NCI-H446 (cell line): ENCODE results near the gene TRABD2A.
"Not testable (repeated sequence)": the region's sequence is repeated elsewhere in the genome, so short reads cannot be mapped to it uniquely, and the experiment has no call there.

Source experiments
- DNase-seq, 2 experiments: peaks; one replicate each; lab custom pipeline; 2025; lab: John Stamatoyannopoulos, UW

The TRABD2A gene

DNA sequence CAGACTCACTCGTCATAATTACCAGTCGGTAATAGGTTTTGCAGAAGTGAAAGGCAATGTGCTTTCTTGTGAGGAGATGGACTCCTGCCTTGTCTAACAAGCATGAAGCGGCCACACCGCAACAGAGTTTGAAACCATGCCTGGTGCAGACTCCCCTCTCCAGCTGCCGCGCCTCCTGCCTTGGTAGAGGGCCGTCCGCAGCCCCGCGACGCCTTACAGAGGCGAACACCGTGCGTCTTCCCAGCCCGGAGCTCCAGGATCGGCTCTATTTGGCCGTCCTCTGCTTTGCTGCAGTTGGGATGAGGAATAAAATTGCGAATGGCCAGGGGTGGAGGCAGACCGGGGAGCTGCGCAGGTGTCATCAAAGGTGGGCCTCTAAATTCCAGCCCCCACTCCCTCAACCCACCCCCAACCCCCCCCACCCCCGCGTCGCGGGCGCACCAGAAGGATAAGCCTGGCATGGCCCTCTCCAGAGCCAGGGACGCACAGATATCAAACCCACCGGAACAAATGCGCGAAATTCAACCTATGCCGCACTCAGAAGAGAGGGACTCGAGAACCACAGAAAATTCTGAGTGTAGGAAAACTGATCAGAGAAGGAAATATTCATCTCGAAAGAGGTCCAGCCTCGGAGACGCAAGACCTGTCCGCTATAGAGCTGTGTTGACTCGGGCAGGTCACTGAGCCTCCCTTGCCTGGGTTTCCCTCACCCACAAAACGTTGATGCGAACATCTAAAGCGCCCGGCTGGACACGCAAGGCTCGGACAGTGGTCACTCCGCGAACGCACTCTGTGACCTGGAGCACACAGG, 1.1 kb downstream of the TRABD2A start:
- DNase-seq, result no peak

DNA sequence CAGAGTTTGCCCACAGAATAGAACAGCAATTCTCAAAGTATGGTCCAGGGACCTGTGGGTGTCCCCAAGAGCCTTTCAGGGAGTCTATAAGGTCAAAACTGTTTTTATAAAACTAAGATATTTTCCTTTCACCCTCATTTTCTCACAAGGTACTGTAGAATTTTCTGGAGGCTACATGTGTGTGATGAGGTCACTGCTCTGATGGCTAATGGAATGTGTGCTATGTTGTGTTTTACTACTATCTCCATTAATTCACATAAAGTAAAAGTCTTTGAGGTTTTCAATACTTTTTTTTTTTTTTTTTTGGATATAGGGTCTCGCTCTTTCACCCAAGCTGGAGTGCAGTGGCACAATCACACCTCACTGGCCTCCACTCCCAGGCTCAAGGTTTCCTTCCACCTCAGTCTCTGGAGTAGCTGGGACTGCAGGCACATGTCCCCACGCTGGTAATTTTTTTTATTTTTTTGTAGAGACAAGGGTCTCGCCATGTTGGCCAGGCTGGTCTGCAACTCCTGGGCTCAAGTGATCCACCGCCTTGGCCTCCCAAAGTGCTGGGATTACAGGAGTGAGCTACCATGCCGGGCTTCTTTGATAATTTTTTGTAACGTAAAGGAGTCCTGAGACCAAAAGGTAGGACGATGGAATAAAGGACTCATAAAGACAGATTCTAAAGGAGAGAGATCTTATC, 1.8 kb downstream of the TRABD2A start:
- no peak for DNase-seq

DNA sequence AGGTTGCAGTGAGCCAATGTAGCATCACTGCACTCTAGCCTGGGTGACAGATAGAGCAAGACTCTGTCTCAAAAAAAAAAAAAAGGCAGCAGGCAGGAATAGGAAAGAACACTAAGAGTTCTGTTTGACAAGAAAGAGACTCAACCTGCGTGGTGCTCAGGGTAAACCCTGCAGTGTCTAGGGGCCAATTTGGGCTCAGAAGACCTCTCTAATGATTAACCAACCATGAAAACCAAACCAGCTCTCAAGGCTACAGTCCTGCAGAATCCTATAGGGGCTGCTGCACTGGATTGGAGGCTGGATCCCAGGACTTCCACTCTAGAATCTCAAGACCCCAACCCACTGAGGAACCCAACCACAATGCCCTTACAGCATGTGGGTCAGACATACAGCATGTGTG, 2.4 kb downstream of the TRABD2A start:
- no peak for DNase-seq

DNA sequence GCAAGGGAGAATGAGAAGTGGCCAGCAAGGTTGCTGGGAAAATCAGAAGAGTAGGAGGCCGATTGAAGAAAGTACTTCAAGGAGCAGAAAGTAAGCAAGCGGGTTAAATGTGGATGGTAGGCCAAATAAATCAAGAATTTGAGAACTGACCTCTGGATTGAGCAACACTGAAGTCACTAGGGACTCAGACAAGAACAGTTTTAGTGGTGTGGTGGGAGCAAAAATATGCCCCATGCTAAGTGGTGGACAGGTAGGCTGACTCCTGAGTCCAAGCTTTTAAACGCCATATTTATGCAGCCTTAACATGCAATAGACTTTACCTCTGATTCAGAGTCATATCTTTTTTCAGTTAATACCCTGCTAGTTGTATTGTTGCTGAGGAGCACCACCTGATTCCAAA, 4.5 kb downstream of the TRABD2A start:
- no peak for DNase-seq

DNA sequence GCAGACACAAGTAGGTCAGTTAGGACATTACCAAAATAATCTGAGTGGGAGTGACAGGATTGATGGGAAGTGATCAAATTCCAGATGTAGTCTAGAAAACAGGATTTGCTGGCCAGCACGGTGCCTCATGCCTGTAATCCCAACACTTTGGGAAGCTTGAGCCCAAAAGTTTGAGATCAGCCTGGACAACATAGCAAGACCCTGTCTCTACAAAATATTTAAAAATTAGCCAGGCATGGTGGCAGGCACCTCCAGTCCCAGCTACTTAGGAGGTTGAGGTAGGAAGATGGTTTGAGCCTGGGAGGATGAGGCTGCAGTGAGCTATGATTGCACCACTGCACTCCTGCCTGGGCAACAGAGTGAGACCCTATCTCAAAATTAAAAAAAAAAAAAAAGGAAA, 5.3 kb downstream of the TRABD2A start:
- not testable (repeated sequence) for DNase-seq

DNA sequence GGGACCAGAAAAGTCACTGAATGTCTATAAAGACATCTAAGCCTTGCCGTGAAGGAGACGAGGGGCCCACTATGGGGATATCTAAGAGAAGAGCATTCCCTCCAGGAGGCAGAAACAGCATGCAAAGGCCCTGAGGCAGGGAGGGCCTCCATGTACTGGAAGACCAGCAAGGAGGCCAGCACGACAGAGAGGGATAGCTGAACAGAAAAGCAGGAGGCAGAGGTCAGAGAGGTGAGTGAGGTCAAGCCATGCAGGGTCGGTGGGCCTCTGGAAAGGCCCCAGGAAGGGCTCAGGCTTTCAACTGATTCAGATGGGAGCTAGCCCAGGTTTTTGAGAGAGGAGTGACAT, 5.7 kb downstream of the TRABD2A start:
- no peak for DNase-seq

DNA sequence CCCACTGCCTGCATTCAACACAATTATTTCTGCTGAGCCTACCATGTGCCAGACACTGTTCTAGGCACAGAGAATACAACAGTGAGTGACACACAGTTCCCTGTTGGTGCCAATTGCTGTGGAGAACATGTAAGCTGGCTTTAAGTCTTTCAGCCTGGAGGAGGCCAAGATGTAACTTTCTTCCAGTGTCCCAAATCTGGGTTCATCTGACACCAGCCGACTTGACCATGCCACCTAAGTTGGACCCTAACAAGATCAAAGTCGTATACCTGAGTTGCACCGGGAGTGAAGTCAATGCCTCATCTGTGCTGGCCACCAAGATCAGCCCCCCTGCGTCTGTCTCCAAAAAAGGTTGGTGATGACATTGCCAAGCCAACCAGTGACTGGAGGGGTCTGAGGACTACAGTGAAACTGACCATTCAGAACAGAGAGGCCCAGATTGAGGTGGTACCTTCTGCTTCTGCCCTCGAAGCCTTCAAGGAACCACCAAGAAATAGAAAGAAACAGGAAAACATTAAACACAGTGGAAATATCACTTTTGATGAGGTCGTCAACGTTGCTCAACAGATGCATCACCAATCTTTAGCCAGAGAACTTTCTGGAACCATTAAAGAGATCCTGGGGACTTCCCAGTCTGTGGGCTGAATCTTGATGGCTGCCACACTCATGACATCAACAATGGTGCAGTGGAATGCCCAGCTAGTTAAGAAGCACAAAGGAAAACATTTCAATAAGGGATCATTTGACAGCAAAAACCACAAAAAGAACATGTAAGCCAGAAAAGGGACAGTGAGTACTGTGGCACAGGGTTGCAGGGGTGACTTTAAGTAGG, 6.3 kb downstream of the TRABD2A start:
- no peak for DNase-seq

DNA sequence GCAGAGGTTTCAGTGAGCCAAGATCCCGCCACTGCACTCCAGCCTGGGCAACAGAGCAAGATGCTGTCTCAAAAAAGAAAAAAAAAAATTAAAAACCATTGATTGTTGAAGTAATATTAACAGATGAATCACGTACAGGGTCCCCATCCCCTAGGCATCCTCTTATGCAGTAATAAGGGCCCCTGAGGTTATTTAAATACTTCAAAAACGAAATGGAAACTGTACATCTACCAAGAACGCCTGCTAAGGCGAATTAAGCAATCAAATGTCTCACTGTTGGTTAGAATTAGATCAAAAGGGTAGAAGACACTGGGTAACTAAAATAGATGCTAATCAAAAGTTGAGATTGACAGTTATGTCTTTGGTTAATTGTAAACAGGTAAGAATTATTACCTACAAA, 7.5 kb downstream of the TRABD2A start:
- no peak for DNase-seq

DNA sequence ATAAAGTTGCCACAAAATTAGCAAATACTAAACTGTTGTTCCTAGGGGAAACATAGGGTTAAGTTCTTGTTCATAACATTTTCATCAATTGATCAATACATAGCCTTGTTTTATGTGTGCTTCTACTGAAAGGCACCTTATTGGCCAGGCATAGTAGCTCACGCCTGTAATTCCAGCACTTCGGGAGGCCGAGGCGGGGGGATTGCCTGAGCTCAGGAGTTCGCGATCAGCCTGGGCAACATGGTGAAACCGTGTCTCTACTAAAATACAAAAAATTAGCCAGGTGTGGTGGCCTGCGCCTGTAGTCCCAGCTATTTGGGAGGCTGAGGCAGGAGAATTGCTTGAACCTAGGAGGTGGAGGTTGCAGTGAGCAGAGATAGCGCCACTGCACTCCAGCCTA, 8.2 kb downstream of the TRABD2A start:
- not testable (repeated sequence) for DNase-seq

DNA sequence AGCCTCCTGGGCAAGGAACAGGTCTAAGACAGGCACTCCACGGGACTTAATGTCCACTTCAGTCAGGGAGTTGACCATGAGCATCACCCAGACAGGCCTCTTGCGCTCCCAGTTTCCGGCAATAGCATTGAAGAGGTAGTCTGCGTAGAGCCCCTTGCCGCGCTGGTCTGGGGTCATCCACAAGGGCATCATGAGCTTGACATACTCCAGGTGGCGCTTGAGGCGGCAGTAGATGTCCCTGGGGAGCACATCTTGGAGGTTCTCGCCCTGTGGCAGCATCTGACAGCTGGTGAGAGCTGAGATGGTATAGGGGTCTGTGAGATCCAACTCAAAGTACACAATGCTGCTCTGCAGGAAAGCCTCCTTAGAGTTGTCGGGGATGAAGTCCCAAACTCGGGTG, 10.6 kb downstream of the TRABD2A start:
- no peak for DNase-seq

DNA sequence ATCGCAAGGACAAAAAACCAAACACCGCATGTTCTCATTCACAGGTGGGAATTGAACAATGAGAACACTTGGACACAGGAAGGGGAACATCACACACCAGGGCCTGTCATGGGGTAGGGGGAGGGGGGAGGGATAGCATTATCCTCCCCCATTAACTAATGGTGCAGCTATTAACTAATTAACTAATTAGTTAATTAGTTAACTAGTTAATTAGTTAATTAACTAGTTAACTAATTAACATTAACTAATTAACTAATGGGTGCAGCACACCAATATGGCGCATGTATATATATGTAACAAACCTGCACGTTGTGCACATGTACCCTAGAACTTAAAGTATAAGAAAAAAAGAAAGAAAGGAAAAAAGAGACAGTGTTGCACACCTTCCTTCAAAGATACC, 12.6 kb downstream of the TRABD2A start:
- not testable (repeated sequence) for DNase-seq

DNA sequence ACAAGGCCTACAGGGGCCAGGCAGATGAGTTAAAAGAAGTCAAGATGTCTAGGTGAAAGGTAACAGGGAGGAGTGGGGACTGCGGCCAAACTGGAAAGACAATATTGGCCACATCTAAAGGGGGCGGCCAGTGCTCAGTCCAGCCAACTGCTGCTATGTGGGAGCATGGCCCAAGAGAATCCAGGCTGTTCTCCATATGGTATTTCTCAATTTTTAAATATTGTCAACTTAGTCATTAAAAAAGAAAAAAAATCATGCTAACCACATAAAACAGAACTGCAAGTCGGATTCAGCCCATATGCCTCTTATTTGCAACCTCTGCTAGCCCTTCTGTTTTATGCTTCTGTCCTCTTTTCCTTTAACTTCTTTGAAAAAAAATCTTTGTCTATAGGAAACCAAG, 14.8 kb downstream of the TRABD2A start:
- DNase-seq, result no peak

DNA sequence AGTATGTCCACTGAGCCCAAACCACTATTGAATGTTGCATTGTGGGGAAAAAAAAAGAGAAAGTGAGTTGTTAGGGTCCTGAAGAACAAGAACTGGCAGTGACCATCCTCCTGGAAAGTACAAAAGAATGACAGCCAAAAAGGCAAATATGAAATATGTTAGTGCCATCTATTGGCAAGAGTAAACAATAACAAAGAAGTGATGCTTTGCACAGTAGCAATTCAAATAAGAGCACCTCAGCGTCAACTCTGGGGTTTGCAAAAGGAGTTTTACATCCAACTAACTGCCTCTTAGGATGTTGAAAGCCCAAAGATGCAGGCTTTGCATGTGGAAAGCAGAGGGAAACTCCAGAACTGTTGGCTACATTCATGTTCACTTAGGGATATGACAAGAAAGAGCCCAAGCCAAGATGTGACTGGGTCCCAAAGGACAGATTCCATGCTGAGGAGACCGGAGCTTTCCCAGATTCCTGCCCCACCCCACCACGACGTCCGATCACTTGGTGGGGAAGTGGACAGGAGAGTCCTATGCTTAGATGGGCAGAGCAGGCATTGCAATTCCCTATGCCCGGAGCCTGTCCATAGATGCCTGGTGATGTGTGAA, 15.6 kb downstream of the TRABD2A start:
- peak in 1 of 2 experiments; percentile 14 for DNase-seq

DNA sequence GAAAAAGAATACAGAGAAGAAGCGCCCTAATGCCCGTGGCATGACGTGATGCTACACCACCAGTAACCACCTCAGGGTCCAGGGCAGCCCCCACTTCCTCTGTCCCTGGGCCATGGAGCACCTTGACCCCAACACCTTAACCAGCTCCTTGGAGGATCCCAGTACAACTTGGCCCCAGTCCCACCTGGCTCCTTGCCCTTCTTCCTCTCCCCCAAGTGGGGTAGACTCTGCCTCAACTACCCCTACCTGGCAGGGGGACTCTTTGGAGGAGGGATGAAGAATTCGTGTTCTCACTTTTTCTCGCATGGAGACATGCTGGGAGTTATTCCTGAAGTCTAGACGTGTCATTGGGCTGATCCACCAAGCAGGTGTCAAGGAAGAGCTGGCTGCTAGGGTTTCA, 18.9 kb downstream of the TRABD2A start:
- no peak for DNase-seq

DNA sequence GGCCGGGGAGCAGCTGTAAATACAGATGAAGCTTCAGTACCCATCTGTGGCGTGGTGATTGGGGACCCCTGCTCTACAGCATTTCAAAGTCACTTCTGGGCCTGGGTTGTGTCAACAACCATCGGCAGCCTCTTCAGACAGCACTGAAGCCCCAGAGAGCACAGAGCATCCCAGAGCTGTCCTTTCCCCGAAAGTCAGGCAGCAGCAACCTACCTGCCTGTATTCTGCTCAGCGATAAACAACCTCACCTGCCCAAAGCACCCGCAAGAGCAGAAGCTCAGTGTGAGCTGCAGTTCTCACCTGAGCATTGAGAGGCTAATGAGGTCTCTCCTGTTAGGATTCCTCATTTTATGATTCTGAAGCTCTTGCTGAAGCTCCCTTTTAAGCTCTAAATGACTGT, 19.3 kb downstream of the TRABD2A start:
- DNase-seq, result no peak

DNA sequence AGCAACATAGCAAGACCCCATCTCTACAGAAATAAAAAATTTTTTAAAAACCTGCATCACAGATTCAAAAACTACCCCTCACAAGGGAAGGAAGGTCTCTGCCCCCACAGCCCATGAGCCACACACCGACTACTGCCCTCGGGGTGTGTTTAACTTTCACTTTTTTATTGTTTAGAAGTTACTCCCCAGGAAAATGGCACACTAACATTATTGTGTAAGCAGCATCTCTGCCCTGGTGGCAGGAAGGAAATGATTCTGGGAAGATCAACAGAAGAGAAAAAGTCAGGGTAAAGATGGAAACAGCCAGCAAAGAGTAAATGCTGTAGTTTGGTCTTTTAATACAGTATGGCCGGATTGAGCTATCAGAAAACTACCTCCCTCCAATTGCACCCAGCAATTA, 21.9 kb downstream of the TRABD2A start:
- DNase-seq, result no peak

DNA sequence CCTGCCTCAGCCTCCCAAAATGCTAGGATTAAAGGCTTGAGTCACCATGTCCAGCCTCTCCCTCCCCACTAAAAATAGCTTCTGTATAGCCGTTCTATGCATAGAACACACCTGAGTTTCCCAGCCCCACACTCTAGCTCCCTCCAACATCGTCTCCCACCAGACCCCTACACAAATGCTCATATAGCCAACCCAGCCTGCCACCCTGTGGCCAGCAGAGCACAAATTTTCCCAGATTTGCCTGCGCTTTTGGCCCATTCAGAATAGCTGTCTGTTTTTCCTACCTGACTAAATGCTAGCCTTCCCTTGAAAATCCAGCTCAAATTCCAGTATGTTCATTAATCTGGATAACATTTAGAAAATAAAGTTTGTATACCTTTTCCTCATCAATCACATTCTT, 22.8 kb downstream of the TRABD2A start:
- DNase-seq, result no peak

DNA sequence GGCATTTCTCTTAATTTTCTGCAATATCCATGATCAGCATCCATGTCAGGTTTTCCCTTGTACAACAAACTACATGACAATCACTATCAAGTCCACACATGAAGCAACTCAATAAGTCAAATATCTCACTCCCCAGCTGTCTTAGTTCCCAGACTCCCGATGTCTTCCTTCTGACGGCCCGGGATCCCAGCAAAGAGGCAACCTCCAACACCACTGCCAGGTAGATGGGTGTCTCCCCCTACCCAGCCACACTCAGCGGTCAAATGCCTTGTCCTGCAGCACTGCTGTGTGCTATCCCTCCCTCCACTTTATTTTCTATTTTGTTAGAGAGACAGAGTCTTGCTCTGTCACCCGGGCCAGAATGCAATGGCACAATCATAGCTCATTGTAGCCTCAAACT, 23.3 kb downstream of the TRABD2A start:
- DNase-seq, result no peak

DNA sequence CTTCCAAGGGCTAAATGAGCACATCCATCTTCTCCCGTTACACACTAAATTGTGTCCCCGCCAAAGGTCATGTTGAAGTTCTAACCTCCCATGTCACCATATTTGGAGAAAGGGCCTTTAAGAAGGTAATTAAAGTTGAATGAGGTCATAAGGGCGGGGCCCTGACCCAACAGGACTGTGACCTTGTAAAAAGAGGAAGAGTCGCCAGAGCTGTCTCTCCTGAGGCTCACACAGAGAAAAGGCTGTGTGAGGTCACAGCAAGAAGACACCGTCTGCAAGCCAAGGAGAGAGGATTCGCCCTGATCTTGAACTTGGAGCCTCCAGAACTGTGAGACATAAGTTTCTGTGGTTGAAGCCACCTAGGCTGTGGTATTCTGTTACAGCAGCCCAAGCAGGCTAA, 24.1 kb downstream of the TRABD2A start:
- no peak for DNase-seq

DNA sequence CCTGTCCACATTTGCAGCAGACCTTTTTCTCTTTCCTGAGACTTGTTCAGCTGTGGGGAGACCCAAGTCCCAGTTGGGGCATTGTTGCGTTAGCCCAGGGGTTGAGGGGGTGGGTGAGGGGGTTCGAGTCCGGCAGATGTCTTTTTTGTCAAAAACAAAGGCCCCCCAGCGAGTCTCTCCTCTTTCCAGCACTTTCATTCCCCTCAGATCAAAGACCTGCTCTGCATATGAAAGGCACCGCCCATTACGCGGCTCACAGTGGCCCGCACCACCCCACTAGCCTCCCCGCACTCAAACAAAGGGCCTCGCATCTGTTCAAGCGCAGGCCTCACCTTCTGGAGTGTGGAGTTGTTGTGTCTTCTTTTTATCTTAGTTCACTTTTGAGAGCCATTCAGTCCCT, 25.2 kb downstream of the TRABD2A start:
- no peak for DNase-seq

DNA sequence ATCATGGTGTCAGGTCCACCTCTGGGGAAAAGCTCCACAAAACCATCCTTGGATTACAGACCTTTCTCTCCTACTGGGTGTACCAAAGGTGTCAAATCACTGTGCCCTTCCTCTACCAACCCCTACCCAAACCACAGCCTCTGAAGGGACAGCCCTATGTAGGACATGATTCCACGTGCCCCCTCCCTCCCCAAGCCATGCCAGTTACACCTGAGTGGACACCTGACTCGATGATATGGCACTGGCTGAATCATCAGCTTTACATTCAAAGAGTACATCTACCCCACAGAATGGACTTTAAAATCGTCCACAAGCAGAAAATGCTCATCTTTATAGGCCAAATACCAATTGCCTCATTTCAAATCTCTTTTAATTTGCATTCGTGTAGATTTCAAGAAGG, 26.0 kb downstream of the TRABD2A start:
- no peak for DNase-seq

DNA sequence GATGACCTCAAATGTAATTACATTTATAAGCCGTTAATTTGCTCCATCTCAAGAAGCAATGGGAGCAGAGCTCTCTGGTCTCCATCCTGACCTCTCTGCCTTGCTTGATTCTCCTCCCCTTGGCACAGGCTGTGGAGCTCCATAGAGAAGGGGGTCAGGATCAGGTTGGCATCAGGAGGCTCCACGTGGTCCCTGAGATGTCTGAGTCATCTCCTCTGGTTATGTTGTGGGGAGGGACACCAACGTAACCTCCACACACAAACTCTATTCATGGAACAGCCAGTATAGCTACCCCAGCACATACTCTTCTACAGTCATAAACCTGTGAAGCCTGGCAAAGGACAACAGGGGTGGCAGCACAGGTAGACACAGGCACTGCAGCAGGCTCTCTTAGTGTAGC, 29.0 kb downstream of the TRABD2A start:
- DNase-seq, result no peak

DNA sequence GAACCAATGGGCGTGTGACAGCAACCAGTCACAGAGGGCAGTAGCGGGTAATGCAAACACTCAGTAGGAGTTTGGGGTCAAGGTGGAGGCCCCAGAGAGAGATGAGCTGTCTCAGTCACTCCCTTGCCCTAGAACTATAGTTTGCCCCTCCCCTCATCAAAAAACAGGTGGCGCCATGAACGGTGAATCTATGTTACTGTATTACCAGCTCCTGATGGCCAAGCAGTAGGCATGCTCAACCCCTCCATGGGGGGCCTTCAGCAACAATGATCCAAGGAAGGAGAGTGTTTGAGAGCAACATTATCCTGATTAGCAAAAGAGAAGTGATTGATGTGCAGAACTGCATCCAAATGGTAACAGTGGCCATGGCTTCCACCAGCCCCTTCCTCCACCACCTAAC, 30.4 kb downstream of the TRABD2A start:
- DNase-seq, result no peak
